Measurements from ENCODE around the gene SQSTM1.
A peak's percentile ranks its signal among the peaks of the same experiment; 100 is the strongest.

The SQSTM1 gene

GRCh38 chr5:179816401-179816795, 4.3 kb upstream of the SQSTM1 start:
- no peak overlapping the region; the same call in 1 of the 2 replicates for H3K4me3 ChIP-seq (replicated peaks; ENCODE audit: low read depth, low read length)
- H3K36me3 ChIP-seq (ENCODE audit: control insufficient read depth, insufficient read depth, low read length) = no peaks in the 10 kb centered on the region; the same call in none of the 2 replicates
- no peak for DNase-seq (ENCODE audit: extremely low read depth, insufficient read length)
- no peaks in the 10 kb centered on the region for H3K27me3 ChIP-seq (replicated peaks; ENCODE audit: control insufficient read depth, insufficient read depth, low read length)
- no peak for TF ChIP-seq CTCF (IDR thresholded peaks at IDR 0.05; ENCODE audit: insufficient read depth, low read length, poor library complexity, severe bottlenecking)

- no peak overlapping the region; the same call in 1 of the 2 replicates for H3K4me3 ChIP-seq (replicated peaks; ENCODE audit: low read depth, low read length)
- no peaks in the 10 kb centered on the region; the same call in none of the 2 replicates for H3K36me3 ChIP-seq (ENCODE audit: control insufficient read depth, insufficient read depth, low read length)
- DNase-seq (ENCODE audit: extremely low read depth, insufficient read length) = no peak
- no peaks in the 10 kb centered on the region for H3K27me3 ChIP-seq (replicated peaks; ENCODE audit: control insufficient read depth, insufficient read depth, low read length)
- no peak for TF ChIP-seq CTCF (IDR thresholded peaks at IDR 0.05; ENCODE audit: insufficient read depth, low read length, poor library complexity, severe bottlenecking)
These were observed 3.8 kb upstream of the SQSTM1 start for GRCh38 chr5:179816796-179817469.

- no peaks in the 10 kb centered on the region for H3K27me3 ChIP-seq (replicated peaks; ENCODE audit: control insufficient read depth, insufficient read depth, low read length)
- no peak for TF ChIP-seq CTCF (IDR thresholded peaks at IDR 0.05; ENCODE audit: insufficient read depth, low read length, poor library complexity, severe bottlenecking)
- no peak for DNase-seq (ENCODE audit: extremely low read depth, insufficient read length)
- no peaks in the 10 kb centered on the region; the same call in 1 of the 2 replicates for H3K36me3 ChIP-seq (ENCODE audit: control insufficient read depth, insufficient read depth, low read length)
- no peak overlapping the region for H3K4me3 ChIP-seq (replicated peaks; ENCODE audit: low read depth, low read length)
These were observed 3.2 kb upstream of the SQSTM1 start for GRCh38 chr5:179817470-179817840.

DNA sequence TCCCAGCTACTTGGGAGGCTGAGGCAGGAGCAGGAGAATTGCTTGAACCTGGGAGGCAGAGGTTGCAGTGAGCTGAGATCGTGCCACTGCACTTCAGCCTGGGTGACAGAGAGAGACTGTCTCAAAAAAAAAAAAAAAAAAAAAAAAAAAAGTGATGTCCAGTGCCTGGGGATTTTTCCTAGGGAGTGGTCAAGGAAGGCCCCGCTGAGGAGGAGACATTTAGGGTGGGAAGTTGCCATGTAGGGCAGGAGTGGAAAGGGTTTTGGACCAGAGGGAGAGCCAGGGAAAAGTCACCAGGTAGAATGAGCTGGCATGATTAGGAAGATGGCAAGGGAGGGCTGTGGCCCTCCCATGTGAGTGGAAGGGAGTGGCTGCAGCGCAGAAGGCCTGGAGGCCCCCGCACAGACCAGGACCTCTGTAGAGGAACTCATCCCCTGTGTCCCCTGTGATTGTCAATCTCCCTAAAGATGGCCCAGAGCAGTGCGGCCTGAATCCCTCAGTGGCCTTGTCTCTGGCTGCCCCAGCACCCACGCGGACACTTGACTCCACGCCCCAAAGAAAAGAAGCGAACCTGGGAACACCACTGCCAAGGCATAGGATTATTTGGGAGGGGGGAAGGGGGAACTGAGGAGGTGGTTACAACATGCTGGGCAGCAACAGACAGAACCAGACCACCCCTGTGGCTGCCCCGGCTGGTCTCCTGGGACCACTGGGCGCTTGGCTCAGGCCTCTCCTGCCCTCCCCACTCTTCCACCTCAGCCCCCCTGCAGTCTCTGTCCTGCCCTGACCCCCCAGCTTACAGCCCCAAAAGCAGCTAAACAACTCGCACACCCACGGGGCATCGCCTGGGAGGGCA, 2.6 kb upstream of the SQSTM1 start:
- no peak for TF ChIP-seq CTCF (IDR thresholded peaks at IDR 0.05; ENCODE audit: insufficient read depth, low read length, poor library complexity, severe bottlenecking)
- no peak for DNase-seq (ENCODE audit: extremely low read depth, insufficient read length)
- H3K4me3 ChIP-seq (replicated peaks; ENCODE audit: low read depth, low read length) = peak overlapping the region; percentile 63
- H3K27me3 ChIP-seq (replicated peaks; ENCODE audit: control insufficient read depth, insufficient read depth, low read length) = no peaks in the 10 kb centered on the region
- H3K36me3 ChIP-seq (ENCODE audit: control insufficient read depth, insufficient read depth, low read length) = no peaks in the 10 kb centered on the region; the same call in 1 of the 2 replicates

GRCh38 chr5:179818746-179819295, 1.9 kb upstream of the SQSTM1 start:
- no peaks in the 10 kb centered on the region for H3K27me3 ChIP-seq (replicated peaks; ENCODE audit: control insufficient read depth, insufficient read depth, low read length)
- H3K4me3 ChIP-seq (replicated peaks; ENCODE audit: low read depth, low read length) = peak overlapping the region; percentile 63
- peaks cover 3% of the 10 kb centered on the region for H3K36me3 ChIP-seq (ENCODE audit: control insufficient read depth, insufficient read depth, low read length)
- DNase-seq (ENCODE audit: extremely low read depth, insufficient read length) = peak; percentile 90
- TF ChIP-seq CTCF (IDR thresholded peaks at IDR 0.05; ENCODE audit: insufficient read depth, low read length, poor library complexity, severe bottlenecking) = no peak
